Urinary bladder (tissue), 4 donors: ENCODE data around the gene PARVB. TPM values are rescaled to one million over a fixed set of nuclear protein-coding genes. Genes with fewer than 3 reads are reported as not detected.

Source experiments
- DNase-seq: peaks from one replicate; pipeline ENCODE4 v3.0.0-alpha.2; 2015; ENCODE audit errors: extremely low spot score
- H3K27ac ChIP-seq: one replicate; pipeline ENCODE4 v1.5.1; 2013; ENCODE audit warnings: low read depth, mild to moderate bottlenecking, moderate library complexity
- H3K36me3 ChIP-seq: one replicate; pipeline ENCODE4 v1.6.1; 2013; ENCODE audit warnings: mild to moderate bottlenecking, moderate library complexity; ENCODE audit not compliant: insufficient read depth
- H3K4me1 ChIP-seq: one replicate; pipeline ENCODE4 v1.6.1; 2013; ENCODE audit warnings: mild to moderate bottlenecking, moderate library complexity; ENCODE audit not compliant: insufficient read depth
- H3K4me3 ChIP-seq: one replicate; pipeline ENCODE4 v1.5.1; 2013; ENCODE audit warnings: low read depth, low read length
- WGBS: extraction: QIAGEN DNeasy Blood & Tissue Kit; methylation state at CpG from one replicate; pipeline ENCODE4 v1.1.7; 2013; 5-methylcytosine and 5-hydroxymethylcytosine counted together
- polyA plus RNA-seq: library from polyadenylated mRNA; stranded (reverse); fragments of 200-250 nt; gene quantifications from one replicate; pipeline ENCODE4 v1.2.3, GENCODE V29; 2013
- total RNA-seq: library from RNA; depleted of rRNA; stranded (reverse); fragments of >200 nt; gene quantifications from one replicate; pipeline ENCODE4 v1.2.3, GENCODE V29; 2014
- donor health status: healthy with polysubstance abuse.
- donor health status: healthy.

Gene PARVB
- total and polyA plus RNA-seq, 2 donors: 11.2 to 38.0 TPM

GRCh38 chr22:44207981-44208317 lies 183.8 kb downstream of the PARVB start:
- H3K4me1 ChIP-seq: no peaks in the 10 kb centered on the region
- H3K36me3 ChIP-seq: no peaks in the 10 kb centered on the region
- H3K27ac ChIP-seq: no peak overlapping the region
- H3K4me3 ChIP-seq: no peak overlapping the region
- DNase-seq: no peak
- 88% methylated on average over 4 of the region's 4 CpGs for WGBS

- no peaks in the 10 kb centered on the region for H3K4me1 ChIP-seq
- 91% methylated on average over 3 of the region's 3 CpGs for WGBS
- H3K27ac ChIP-seq: no peak overlapping the region
- DNase-seq: no peak
- no peaks in the 10 kb centered on the region for H3K36me3 ChIP-seq
- no peak overlapping the region for H3K4me3 ChIP-seq
Observed at GRCh38 chr22:44209343-44209742, 185.2 kb downstream of the PARVB start.

DNA sequence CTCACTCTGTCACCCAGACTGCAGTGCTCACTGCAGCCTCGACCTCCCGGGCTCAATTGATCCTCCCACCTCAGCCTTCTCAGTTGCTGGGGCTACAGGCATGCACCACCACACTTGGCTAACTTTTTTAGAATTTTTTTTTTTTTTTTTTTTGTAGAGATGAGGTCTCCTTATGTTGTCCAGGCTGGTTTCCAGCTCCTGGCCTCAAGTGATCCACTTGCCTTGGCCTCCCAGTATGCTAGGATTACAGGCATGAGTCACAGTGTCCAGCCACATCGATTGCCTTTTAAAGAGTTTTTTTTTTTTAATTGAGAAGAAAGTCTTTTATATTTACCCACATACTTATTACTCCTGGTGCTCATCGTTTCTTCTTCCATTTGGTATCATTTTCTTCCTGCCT lies 186.6 kb downstream of the PARVB start:
- H3K4me3 ChIP-seq: no peak overlapping the region
- H3K4me1 ChIP-seq: no peaks in the 10 kb centered on the region
- H3K36me3 ChIP-seq: no peaks in the 10 kb centered on the region
- WGBS: 59% methylated on average over 4 of the region's 4 CpGs
- DNase-seq: no peak
- H3K27ac ChIP-seq: no peak overlapping the region

DNA sequence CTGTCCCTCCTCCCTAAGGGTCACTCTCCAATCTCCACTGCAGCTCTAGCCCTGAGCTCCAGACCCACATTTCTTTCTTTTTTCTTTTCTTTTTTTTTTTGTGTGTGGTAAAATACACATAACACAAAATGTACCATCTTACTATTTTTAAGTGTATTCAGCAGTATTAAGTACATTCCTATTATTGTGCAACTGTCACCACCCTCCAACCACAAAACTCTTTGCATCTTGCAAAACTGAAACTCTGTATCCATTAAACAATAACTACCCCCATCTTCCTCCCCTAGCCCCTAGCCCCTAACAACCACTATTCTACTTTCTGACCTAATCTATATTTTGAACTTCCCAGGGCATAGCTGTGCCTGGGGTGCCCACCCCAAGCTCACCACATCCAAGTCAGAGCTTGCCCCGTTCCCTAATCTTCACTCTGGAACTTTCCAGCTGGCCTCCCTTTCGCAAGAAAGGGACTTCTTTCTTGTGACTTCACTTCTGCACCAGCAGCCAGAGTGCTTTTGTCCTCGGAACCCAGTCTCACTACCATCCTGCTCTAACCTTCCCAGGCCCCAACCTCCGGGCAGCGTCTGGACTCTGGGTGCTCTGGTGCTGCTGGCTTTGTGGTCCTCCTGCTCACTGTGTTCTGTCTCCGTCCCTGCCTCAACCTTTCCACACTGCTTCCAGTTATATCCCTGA lies 187.3 kb downstream of the PARVB start:
- no peak overlapping the region for H3K4me3 ChIP-seq
- H3K4me1 ChIP-seq: no peaks in the 10 kb centered on the region
- no peaks in the 10 kb centered on the region for H3K36me3 ChIP-seq
- no peak overlapping the region for H3K27ac ChIP-seq
- 52% methylated on average over 6 of the region's 6 CpGs for WGBS
- no peak for DNase-seq

- DNase-seq: no peak
- H3K4me3 ChIP-seq: no peak overlapping the region
- H3K36me3 ChIP-seq: no peaks in the 10 kb centered on the region
- H3K4me1 ChIP-seq: no peaks in the 10 kb centered on the region
- no peak overlapping the region for H3K27ac ChIP-seq
- 17% methylated on average over 12 of the region's 12 CpGs for WGBS
Observed at GRCh38 chr22:44211946-44212930, 188.1 kb downstream of the PARVB start.

DNA sequence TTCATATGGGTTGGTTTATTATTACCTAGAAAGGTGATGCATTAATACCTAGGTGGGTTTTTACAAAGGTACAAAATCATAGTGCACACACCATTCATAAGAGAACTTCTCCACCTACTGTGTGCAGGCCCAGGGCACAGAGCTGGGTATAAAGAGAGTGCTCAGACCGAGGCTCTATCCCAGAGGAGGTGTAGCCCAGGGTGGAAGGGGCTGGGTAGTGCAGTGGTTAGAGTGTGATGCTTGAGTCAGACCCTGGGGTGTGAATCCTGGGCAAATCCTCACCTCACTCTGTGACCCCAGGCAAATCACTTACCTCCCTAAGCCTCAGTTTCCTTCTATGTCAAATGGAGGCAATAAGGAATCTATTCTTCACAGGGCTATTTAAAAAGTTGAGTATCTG lies 188.8 kb downstream of the PARVB start:
- H3K27ac ChIP-seq: no peak overlapping the region
- no peak overlapping the region for H3K4me3 ChIP-seq
- no peaks in the 10 kb centered on the region for H3K4me1 ChIP-seq
- DNase-seq: no peak
- no peaks in the 10 kb centered on the region for H3K36me3 ChIP-seq
- 95% methylated on average over 1 of the region's 1 CpG for WGBS

DNA sequence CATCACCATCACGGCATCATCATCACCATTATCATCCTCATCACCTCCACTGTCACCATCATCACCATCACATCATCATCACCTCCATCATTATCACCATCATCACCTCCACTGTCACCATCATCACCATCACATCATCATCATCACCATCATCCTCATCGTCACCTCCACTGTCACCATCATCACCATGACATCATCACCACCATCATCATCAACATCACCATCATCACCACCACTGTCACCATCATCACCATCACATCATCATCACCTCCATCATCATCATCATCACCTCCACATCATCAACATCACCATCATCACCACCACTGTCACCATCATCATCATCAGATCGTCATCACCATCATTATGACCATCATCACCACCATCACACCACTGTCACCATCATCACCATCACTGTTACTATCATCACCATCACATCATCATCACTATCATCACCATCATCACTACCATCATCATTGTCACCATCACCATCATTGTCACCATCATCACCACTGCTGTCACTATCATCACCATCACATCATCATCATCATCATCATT lies 189.5 kb downstream of the PARVB start:
- H3K36me3 ChIP-seq: no peaks in the 10 kb centered on the region

DNA sequence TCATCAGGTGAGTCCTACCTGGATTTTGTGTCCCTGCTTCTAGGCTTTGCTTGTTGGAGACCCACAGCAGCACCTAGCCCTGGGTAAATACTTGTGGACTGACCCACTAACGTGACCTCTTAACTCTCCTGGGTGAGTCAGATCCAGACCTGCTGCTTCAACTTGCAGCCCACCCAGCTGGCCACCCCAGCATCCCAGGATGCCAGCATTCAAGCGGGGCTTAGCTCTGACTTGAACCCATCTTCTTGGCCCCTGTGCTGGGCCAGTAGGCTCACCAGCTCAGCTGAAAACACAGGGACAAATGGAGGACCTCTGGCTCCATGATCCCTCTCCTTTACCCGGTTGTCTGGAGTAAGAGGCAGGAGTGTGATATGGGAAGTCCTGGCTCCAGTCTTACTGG lies 190.1 kb downstream of the PARVB start:
- no peak for DNase-seq
- Histone ChIP-seq H3K36me3 (no peaks in the 10 kb centered on the region), H3K27ac (no peak overlapping the region), H3K4me1 (no peaks in the 10 kb centered on the region), H3K4me3 (no peak overlapping the region)
- 94% methylated on average over 3 of the region's 3 CpGs for WGBS

More for the DNA sequence above, 189.5 kb downstream of the PARVB start:
- DNase-seq: no peak
- H3K4me1 ChIP-seq: no peaks in the 10 kb centered on the region
- no peak overlapping the region for H3K4me3 ChIP-seq
- 81% methylated on average over 3 of the region's 3 CpGs for WGBS
- no peak overlapping the region for H3K27ac ChIP-seq

DNA sequence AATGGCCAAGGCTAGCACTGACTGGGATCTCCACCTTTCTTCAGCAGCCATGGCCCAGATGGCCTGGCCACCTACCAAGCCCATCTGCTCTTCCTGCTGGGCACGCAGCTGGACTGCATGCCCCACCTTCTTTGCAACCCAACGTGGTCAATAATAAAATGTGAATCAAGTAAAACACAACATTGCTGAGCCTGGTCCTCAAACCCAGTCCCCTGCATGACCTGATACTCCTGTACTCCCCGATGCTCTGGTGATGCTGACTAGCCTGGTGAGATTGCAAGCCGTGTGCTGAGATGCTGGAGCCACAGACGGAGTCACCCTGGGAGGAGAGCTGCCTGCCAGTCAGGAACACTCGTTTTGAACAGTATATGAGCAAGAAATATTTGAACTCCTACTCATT lies 190.7 kb downstream of the PARVB start:
- H3K4me3 ChIP-seq: no peak overlapping the region
- no peaks in the 10 kb centered on the region for H3K36me3 ChIP-seq
- DNase-seq: no peak
- H3K4me1 ChIP-seq: no peaks in the 10 kb centered on the region
- WGBS: 91% methylated on average over 6 of the region's 6 CpGs
- H3K27ac ChIP-seq: no peak overlapping the region

DNA sequence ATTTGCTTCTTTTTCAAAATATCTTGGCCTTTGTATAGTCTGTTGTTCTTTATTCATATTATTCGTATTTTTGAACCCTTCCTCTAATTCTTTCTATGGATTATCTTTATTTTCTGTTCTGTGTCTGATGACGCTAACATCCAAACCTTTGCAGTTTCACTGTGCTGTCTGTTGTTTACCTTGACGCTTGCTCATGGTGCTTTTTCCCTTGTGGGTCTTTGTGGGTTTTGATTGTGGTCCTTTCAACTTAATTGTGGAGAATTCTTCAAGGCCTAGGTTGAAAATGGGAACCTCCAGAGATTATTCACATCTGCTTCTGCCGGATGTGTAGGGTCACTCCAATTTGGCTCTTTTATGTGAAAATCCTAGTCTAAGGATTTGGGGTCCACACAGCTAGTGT lies 191.2 kb downstream of the PARVB start:
- DNase-seq: no peak
- H3K4me1 ChIP-seq: no peaks in the 10 kb centered on the region
- H3K27ac ChIP-seq: no peak overlapping the region
- no peak overlapping the region for H3K4me3 ChIP-seq
- WGBS: 82% methylated on average over 4 of the region's 4 CpGs
- H3K36me3 ChIP-seq: no peaks in the 10 kb centered on the region

DNA sequence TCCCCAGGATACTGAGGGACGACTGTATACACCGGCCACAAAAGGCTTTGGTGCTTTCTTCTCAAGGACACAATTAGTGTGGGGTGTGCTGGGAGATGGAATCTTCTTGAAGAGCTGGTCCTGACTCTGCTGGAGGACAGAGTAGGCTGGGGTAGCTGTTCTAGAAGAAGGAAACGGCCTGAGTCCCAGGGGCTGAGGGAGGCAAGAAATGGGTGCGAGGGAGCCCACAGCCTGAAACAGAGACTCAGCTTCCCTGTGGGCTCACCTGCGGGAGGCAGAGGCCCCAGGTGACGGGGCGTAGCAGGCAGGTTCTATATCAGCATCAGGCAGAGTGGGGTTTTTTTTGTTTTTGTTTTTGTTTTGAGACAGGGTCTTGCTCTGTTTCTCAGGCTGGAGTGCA lies 193.2 kb downstream of the PARVB start:
- no peaks in the 10 kb centered on the region for H3K4me1 ChIP-seq
- no peak overlapping the region for H3K4me3 ChIP-seq
- DNase-seq: no peak
- no peak overlapping the region for H3K27ac ChIP-seq
- 93% methylated on average over 7 of the region's 7 CpGs for WGBS
- H3K36me3 ChIP-seq: no peaks in the 10 kb centered on the region

DNA sequence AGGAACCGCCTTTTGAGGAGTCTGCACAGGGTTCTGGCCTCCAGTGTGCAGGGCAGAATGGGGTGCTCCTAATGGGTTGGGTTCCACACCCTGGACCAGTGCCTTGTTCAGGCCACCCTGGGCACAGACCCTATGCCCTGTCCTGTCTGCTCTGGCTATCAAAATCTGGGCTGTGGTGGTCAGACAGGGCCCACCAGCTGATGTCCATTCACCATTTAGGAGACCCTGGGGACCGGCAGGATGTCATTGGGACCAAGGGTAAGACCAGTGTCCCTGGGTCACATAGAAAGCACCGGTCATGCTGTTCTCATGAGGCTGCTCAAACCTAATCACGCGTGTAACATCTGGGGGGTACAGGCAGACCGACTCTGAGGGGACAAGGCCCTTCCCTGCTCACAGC lies 194.0 kb downstream of the PARVB start:
- no peak overlapping the region for H3K27ac ChIP-seq

GRCh38 chr22:44219101-44219870 lies 195.2 kb downstream of the PARVB start:
- Histone ChIP-seq H3K27ac (no peak overlapping the region), H3K36me3 (no peaks in the 10 kb centered on the region), H3K4me1 (no peaks in the 10 kb centered on the region), H3K4me3 (no peak overlapping the region)
- WGBS: 82% methylated on average over 21 of the region's 21 CpGs
- no peak for DNase-seq

More for the DNA sequence above, 194.0 kb downstream of the PARVB start:
- DNase-seq: no peak
- 81% methylated on average over 6 of the region's 6 CpGs for WGBS
- Histone ChIP-seq H3K4me3 (no peak overlapping the region), H3K4me1 (no peaks in the 10 kb centered on the region), H3K36me3 (no peaks in the 10 kb centered on the region)
